PC-3 (cell line): Measurements from ENCODE around the gene MADCAM1.

ENCODE experiments used
- EZH2 ChIP-seq: fragments of 300-600 bp; sonication (generic); IDR thresholded peaks from one replicate; pipeline ENCODE4 v1.6.1; 2017; ENCODE audit warnings: antibody characterized with exemption, mild to moderate bottlenecking, low read length; ENCODE audit not compliant: unreplicated experiment
- TF ChIP-seq, protein P1 (sequence below): fragments of 300-600 bp; sonication (generic); conservative IDR thresholded peaks from 2 replicates; pipeline ENCODE4 v1.5.1; 2017; ENCODE audit warnings: antibody characterized with exemption, low read depth, mild to moderate bottlenecking, low read length

DNA sequence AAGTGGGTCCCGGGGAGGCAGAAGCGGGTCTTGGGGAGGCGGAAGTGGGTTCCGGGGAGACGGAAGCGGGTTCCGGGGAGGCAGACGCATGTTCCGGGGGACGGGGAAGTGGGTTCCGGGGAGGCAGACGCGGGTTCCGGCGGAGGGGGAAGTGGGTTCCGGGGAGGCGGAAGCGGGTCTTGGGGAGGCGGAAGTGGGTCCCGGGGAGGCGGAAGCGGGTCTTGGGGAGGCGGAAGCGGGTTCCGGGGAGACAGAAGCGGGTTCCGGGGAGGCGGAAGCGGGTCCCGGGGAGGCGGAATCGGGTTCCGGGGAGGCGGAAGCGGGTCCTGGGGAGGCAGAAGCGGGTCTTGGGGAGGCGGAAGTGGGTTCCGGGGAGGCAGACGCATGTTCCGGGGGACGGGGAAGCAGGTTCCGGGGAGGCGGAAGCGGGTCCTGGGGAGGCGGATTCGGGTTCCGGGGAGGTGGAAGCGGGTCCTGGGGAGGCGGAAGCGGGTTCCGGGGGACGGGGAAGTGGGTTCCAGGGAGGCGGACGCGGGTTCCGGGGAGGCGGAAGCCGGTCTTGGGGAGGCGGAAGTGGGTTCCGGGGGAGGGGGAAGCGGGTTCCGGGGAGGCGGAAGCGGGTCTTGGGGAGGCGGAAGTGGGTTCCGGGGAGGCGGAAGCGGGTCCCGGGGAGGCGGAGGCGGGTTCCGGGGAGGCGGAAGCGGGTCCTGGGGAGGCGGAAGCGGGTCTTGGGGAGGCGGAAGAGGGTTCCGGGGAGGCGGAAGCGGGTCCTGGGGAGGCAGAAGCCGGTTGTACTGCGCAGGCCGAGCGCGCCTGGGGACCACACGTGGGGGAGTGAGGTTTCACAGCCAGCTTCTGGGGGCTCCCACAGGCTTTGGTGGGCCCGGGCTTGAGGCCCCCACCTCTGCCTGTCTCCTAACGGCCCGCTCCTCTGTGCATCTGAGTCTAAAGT is 37.9 kb upstream of the MADCAM1 start:
- TF ChIP-seq, protein P1, sequence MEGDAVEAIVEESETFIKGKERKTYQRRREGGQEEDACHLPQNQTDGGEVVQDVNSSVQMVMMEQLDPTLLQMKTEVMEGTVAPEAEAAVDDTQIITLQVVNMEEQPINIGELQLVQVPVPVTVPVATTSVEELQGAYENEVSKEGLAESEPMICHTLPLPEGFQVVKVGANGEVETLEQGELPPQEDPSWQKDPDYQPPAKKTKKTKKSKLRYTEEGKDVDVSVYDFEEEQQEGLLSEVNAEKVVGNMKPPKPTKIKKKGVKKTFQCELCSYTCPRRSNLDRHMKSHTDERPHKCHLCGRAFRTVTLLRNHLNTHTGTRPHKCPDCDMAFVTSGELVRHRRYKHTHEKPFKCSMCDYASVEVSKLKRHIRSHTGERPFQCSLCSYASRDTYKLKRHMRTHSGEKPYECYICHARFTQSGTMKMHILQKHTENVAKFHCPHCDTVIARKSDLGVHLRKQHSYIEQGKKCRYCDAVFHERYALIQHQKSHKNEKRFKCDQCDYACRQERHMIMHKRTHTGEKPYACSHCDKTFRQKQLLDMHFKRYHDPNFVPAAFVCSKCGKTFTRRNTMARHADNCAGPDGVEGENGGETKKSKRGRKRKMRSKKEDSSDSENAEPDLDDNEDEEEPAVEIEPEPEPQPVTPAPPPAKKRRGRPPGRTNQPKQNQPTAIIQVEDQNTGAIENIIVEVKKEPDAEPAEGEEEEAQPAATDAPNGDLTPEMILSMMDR: no peak
- TF ChIP-seq EZH2: no peak
